Epidermal melanocyte (primary cell): ENCODE data around the gene MPRIP.
A peak's percentile ranks its signal among the peaks of the same experiment; 100 is the strongest.

Experiments
- DNase-seq: peaks from one replicate; pipeline ENCODE4 v3.0.0; 2011; ENCODE audit warnings: low spot score; ENCODE audit not compliant: insufficient read length

Gene MPRIP

DNA sequence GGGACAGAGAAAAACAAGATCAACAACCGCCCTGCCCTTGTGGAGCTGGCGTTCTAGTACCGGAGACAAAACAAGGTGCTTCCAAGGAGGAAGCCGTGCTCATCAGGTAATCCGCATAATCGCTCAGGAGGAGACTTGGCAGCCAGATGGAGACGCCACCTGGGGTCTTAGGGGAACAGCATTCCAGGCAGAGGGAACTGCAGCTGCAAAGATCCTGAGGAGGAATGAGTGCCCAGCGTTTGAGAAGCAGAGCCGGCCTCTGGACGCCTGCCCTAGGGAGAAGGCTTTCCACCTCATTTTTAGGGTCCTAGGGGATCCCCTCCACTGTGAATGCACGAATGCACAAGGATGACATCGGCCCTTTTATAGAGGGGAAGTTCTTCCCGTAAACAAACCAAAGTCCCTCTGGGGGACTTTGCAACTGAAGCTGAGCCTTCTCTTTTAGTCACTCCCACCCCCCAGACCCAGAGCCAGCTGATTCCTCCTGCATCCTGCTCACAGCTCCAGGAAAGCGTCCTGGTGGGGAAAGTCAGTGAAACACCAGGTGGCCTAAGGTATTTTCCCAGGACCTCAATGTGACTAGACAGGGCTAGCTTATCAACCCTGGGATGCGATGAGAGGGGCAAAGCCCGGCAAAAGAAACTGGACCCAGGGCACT is 13.2 kb upstream of the MPRIP start:
- no peak for DNase-seq

DNA sequence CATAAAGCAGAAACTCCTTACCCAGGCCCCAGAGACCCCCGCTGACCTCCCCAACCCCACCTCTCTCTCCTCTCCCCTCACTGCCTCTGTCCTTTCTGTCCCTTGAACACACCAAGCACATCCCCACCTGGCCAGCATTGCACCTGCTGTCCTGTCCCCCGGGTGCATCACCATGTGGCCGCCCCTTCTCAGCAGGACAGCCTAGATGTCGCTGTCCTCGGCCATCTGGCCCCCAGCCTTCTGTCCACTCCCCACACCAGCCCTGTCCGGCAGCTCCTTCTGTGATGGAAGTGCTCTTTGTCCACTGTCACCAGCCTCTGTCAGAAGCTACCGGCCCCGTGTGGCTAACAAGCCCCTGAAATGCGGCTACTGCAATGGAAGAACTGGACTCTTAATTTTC is 12.3 kb upstream of the MPRIP start:
- no peak for DNase-seq

- no peak for DNase-seq
Observed at GRCh38 chr17:17030515-17031211, 11.6 kb upstream of the MPRIP start.

DNA sequence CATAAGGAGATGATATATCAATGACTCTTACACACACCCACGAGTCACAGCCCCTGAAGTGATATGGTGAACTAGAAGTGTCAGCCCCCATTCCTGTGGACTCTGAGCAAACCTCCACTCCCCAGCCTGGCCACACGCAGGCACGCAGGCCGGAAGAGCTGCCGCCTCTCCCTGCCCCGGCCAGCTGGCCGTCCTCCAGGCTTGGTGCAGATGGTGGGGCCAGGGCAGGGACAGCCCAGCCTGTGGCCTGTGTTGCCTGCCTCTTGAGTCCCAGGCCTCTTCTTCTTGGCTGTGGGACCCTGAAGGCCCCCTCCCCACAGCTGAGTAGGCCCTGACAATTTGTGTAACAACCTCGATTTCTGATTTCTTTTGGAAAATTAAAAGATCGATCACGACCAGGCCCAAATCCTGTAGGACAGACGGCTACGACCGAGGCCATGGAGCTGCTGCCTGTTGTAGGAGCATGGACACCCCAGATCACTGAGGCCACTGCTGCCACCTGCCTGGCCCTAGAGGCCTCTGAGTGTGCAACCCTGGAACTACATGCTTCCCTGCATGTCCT is 10.0 kb upstream of the MPRIP start:
- DNase-seq = peak; percentile 56

DNA sequence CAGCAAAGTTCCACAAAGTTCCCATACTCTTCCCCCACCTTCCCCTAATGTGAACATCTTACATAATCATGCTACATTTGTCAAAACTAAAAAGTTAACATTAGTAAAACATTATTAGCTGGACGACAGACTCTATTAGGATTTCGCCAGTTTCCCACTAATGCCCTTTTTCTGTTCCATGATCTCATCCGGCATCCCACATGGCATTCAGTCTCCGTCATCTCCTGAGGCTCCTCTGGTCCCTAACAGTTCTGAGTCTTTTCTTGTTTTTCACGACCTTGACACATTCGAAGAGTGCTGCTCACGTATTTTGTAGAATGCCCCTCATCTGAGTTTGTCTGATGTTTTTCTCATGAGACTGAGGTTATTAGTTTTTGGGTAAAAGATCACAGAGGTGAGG is 8.8 kb upstream of the MPRIP start:
- DNase-seq = no peak

DNA sequence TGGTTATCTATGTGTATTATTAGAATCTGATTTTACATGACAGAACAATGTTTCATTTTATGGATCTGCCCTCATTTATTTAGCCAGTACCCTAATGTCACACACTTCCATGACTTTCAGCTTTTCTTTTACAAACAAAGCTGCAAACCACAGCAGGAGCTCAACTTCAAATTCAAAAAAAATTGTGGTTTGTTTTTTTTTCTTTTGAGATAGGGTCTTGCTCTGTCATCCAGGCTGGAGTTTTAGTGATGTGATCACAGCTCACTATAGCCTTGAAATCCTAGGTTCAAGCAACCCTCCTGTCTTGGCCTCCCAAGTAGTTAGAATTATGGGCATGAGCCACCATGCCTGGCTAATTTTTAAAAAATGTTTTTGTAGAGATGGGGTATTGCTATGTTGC is 8.2 kb upstream of the MPRIP start:
- no peak for DNase-seq

DNA sequence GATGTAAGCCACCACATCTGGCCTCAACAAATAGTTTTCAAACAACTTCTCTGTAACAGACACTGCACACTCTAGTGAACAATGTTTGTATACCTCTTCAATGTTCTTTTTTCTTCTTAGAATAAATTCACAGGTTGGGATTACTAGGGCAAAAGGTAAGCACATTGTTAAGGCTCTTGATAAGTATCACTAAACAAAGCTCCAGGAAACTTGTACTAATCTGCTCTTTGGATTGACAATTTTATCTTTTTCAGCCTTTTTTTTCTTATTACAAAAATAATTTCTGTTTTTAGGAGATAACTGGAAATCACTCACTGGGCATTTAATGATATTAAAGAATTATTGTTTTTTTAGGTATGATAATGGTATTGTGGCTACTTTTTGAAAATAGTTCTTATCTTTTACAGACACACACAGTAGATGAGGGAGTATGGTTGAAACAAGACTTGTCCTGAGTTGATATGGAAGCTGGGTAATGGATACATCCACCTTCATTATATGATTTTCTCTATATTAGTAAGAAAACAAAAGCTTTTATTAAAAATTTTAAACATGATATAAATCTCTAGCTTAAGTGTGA is 7.7 kb upstream of the MPRIP start:
- no peak for DNase-seq

GRCh38 chr17:17035490-17035889 is 6.8 kb upstream of the MPRIP start:
- no peak for DNase-seq

DNA sequence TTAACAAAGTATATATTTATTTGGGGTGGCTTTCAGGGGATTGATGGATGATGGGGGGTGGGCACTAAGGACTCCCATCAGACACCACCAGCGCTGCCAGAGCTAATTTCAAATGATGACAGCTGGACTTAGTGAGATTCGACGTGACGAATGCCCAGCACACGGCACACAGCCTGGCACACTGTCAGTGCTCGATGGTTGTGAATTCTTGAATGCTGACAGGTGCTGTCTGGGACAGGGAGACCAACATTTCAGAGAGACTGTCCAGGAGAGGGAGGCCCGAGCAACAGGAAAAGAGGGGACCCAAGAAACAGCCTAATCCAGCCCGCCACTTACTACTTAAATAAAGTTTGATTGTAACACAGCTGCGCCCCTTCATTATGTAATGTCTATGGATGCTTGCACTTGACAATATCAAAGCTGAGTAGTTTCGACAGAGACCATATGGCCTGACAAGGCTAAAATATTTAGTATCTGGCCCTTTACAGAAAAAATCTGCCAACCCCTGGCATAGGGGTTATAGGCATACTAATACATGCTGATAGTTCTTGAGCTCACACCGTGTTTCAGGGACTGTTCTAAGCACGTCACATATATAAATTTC is 6.2 kb upstream of the MPRIP start:
- no peak for DNase-seq

DNA sequence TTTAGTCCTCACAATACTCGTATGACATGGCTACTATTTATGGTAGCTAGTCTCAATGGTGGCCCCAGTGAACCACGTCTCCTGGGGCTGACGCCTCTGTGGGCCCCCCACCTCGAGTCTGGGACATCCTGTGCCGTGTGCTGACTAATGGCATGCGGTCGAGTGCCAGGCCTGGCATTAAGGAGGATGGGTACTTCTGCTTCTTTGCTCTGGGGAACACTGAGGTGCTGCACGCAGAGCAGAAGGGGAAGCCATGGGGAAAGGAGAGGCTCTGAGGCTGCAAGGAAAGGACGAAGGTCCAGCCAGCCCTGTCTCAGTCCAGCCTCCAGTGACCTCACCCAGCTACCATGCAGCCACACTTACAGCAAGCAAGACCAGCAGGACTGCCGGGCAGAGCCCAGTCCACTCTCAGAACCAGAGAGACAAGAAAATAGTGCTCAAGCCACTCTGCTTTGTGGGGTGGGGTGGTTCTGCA is 5.7 kb upstream of the MPRIP start:
- no peak for DNase-seq

DNA sequence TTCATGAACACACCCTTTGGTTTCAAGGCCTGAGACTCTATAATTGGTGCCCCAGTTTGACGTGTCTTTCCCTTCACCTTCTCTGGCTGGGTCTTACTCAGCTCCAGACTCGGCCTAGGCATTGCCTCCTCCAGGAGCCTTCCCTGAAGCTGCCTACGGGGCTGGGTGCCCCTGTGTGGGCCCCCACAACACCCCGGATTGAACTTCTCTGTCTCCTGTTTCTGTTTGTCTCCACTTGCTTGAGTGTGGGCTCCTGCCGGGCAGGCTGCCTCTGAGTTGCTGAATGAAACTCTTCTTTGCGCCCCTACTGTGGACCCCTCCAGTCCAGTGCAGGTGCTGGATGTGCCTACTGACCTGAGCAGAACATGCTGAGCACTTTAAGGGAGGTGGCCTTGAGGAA is 2.3 kb upstream of the MPRIP start:
- no peak for DNase-seq

GRCh38 chr17:17041018-17041521 is 1.2 kb upstream of the MPRIP start:
- no peak for DNase-seq

GRCh38 chr17:17041571-17042383 is 480 bp upstream of the MPRIP start:
- peak; percentile 89 for DNase-seq

- no peak for DNase-seq
Observed at GRCh38 chr17:17042851-17043460, 699 bp downstream of the MPRIP start.

DNA sequence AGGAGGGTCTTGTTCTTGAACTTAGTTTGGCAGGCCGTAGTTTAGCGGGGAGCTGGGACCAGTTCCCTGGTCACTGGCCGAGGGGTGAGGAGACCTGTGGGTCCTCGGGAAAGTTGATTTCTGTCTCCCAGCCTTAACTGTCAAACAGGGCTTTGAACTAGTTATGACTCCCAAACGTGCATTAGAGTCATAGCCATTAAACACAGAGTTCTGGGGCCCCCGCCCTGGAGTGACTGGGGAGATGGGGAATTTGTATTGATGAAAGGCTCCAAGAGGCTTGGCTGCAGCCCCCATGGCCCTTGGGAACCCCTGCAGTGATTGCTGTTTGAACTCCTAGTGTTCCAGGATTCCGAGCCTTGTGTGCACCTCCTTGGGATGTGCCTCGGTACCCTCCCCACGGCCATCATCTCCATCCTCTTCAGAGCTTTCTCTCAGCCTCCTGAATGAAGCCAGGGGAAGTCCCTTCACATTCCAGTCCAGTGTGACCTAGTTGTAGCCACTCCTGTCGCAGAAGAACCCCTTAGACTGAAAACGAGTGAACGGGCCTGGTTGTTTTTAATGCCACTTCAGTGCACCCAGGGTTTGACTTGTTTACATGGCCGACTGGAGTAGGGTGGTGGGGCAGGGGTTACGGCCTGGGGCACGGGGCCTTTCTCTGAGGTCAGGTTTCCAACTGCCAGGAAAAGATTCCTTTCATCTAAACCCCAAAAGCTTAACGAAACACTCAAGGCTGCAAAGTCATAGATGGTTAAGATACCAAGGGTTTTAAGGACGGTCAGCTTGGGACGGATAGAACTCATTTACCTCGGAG is 1.4 kb downstream of the MPRIP start:
- DNase-seq = no peak

DNA sequence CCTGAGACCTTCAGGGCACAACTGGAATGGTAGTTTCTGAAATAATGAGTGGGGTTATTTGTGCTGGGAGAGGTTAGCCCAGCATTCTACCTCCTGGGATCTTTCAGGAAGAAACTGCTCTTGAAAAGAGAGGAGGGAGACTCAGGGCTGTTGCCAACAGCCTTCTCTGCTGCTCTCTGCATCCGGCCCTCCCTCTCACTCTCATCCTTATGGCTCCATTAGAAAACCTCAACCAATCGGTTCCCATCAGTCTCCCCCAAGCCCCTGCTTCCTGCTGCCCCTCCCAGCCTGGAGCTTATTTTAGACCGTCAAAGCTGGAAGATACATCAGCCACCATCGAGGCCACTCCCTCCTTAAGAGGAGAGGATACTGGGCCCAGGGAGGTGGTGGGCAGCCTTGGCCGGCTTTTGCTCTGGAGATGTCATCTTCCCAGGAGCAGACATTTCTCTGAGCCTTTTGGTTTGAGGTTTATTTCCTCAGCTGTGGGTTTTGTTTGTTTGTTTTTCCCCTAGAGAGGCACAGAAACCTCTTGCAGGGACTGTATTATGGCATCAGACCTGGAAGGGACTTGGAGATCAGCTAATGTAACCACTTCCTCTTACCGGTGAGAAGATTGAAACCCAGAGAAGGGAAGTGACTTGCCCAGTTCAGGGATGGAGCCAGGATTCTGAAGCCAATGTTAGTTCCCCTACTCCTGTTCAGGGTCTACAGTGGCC is 2.7 kb downstream of the MPRIP start:
- peak; percentile 70 for DNase-seq

GRCh38 chr17:17048106-17048505 is 5.8 kb downstream of the MPRIP start:
- DNase-seq = no peak

GRCh38 chr17:17050346-17051345 is 8.4 kb downstream of the MPRIP start:
- no peak for DNase-seq
